ENCODE results near the gene NENF.

NENF gene

GRCh38 chr1:212487774-212488435 lies 55.2 kb downstream of the NENF start:
- TF ChIP-seq CTCF (IDR thresholded peaks at IDR 0.05; ENCODE audit: low read depth, low read length): no peak
- no peak for DNase-seq (ENCODE audit: low read depth, low spot score)
- H3K4me3 ChIP-seq (ENCODE audit: low read depth, low read length): no peak overlapping the region
- in situ Hi-C loops (cut with HindIII; ENCODE audit: low sequenced_read_pairs): no loop called here

DNA sequence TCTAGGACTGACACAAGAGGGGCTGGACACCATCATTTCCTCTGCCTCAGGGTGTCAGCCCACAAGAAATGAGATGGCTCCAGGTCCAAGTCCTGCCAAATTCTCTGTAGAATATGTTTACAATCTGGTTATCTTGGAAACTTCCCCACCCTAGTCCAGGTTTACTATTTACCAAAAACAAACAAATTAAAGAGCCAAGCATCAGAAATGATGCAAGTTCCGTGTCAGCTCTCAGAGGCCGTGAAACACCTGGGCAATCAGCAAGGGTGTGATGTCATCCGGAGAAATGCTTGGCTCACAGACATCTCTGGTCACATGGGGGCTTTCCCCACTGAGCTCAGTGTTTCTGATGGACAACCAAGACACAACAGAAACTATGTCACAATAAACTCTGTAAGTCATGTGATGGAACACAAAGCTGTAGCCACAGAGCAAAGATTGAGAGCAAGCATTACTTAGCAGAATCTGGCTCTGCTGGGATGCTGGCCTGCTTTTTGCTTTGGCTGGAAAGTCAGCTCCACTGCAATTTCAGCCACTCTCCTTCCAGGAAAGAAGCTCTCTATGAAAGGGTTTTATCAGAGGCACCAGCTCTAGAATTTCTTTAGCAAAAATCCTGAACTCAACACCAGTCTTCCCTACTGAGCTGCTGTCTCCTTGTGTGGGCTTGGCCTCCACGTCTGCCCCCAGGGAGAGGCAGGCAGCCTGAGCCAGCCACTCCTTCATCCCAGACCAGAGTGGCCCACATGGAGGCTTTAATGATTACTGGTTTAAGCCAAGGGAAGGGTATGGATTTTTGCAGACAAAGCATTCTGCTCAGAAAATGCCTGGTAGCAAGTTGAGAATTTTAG lies 55.9 kb downstream of the NENF start:
- no peak for TF ChIP-seq CTCF (IDR thresholded peaks at IDR 0.05; ENCODE audit: low read depth, low read length)
- DNase-seq (ENCODE audit: low read depth, low spot score): peak; percentile 72
- in situ Hi-C loops (cut with HindIII; ENCODE audit: low sequenced_read_pairs): no loop called here
- no peak overlapping the region for H3K4me3 ChIP-seq (ENCODE audit: low read depth, low read length)

DNA sequence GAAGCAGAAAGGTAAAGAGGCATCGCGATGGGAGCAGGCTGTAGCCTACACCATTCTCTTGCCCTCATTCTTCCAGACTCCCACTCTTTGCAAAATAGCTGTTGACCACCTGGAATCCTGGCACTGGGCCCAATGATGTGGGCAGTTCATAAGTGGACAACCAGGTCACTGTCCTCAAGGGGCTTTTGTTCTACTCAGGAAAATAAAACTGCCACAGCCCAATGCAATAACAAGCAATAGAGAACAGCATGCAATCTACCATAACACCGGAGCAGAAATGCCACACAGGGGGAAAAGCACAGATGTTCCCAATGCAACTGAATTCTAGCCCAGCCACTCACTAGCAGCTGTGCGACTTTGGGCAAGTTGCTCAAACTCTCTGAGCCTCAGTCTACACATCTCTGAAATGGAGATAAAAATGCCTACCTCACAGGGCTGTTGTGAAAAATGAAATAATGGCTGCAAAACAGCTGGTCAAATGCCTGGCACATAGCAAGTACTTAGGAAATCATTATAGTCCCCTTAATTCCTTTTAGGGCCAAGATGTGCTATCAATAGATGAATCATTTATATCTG lies 56.7 kb downstream of the NENF start:
- TF ChIP-seq CTCF (IDR thresholded peaks at IDR 0.05; ENCODE audit: low read depth, low read length): no peak
- no peak for DNase-seq (ENCODE audit: low read depth, low spot score)
- no peak overlapping the region for H3K4me3 ChIP-seq (ENCODE audit: low read depth, low read length)
- in situ Hi-C loops (cut with HindIII; ENCODE audit: low sequenced_read_pairs): no loop called here

DNA sequence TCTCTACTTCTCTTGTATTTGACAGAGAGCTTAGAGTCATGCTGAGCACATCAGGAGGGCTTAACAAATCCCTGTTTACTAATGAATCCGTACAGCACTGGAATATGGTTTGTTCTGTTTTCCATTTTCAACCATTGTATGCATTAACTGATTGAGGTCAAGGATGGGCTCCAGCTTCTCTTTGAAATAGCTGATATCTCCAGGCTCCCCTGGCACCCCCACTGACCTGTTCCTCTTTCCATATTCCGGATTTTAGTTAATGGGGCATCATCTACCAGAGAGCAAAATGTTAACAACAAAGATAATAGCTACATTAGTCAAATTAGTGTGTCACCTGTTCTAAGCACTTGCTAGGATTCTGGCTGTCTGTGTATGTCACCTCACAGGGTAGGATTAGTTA lies 57.6 kb downstream of the NENF start:
- no peak for TF ChIP-seq CTCF (IDR thresholded peaks at IDR 0.05; ENCODE audit: low read depth, low read length)
- DNase-seq (ENCODE audit: low read depth, low spot score): no peak
- in situ Hi-C loops (cut with HindIII; ENCODE audit: low sequenced_read_pairs): no loop called here
- no peak overlapping the region for H3K4me3 ChIP-seq (ENCODE audit: low read depth, low read length)

- TF ChIP-seq CTCF (IDR thresholded peaks at IDR 0.05; ENCODE audit: low read depth, low read length): no peak
- DNase-seq (ENCODE audit: low read depth, low spot score): no peak
- in situ Hi-C loops (cut with HindIII; ENCODE audit: low sequenced_read_pairs): no loop called here
These were observed 58.7 kb downstream of the NENF start for GRCh38 chr1:212491454-212491853.

More at GRCh38 chr1:212491454-212491853, 58.7 kb downstream of the NENF start:
- H3K4me3 ChIP-seq (ENCODE audit: low read depth, low read length): no peak overlapping the region
